ENCODE results near the gene GLUD1.
"Not testable (repeated sequence)": the region's sequence is repeated elsewhere in the genome, so short reads cannot be mapped to it uniquely, and the experiment has no call there.

The GLUD1 gene

DNA sequence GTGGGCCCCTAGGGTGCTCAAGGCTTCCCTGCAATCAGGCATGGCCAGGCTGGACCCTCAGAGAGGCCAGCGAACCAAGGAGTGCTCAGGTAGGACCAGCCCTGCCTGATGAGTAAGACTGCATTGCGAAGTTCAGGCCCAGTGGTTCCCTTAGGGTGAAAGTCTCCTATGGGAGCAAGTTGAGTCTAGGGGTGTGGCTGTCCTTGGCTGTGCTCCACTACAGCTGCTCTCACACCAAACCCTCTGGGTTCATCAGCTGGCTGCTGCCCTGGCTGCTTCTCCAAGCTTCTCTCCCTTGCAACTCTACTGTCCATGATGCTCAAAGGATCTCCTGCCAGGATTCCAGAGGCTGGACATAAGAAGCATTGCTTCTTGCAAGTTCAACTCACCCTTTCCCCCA, 55.9 kb downstream of the GLUD1 start:
- DNase-seq, result no peak

- no peak for DNase-seq
Measured at GRCh38 chr10:87038286-87038717, 56.3 kb downstream of the GLUD1 start.

DNA sequence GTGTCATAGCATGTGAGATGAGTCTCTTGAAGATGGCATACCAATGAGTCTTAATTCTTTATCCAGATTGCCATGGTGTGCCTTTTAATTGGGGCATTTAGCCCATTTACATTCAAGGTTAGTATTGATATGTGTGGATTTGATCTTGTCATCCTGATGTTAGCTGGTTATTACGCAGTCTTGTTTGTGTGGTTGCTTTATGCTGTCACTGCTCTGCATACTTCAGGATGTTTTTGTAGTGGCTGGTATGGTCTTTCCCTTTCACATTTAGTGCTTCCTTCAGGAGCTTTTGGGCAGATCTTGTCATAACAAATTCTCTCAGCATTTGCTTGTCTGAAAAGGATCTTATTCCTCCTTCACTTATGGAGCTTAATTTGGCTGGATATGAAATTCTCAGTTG, 58.0 kb downstream of the GLUD1 start:
- DNase-seq, result no peak

GRCh38 chr10:87030912-87031635, 63.6 kb downstream of the GLUD1 start:
- no peak for DNase-seq

DNA sequence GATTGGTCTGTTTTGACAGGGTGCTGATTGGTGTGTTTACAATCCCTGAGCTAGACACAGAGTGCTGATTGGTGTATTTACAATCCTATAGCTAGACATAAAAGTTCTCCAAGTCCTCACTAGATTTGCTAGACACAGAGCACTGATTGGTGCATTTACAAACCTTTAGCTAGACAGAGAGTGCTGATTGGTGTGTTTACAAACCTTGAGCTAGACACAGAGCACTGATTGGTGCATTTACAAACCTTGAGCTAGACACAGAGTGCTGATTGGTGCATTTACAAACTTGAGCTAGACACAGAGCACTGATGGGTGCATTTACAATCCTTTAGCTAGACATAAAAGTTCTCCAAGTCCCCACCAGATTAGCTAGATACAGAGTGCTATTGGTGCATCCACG, 64.2 kb downstream of the GLUD1 start:
- DNase-seq, result not testable (repeated sequence)

GRCh38 chr10:87026747-87027508, 67.7 kb downstream of the GLUD1 start:
- not testable (repeated sequence) for DNase-seq

DNA sequence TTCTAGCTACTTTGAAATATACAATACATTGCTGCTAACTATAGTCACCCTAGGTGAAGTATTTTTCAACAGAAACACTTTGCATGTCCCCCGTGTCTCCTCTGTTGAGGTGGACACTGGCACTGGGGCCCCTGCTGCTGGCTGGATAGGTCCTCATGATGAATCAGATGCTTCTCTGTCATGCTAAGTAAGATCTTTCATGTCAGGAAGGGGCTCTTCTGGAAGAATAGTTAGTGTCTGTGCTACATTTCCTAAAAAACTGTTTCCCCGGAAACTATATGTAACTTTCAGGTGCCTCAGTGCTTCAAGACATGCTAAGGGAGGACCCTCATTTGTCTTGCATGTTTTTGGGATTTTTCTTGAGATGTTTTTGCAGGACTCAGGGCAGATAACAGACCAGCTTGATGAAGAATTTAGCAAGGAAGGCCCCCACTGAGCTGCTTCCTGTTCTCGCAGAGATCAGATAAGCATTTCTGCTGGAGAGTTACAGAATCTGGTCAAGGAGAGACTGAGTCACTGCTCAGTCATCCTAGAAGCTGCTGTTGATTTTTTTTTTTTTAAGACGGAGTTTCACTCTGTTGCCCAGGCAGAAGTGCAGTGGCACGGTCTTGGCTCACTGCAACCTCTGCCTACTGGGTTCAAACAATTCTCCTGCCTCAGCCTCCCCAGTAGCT, 69.2 kb downstream of the GLUD1 start:
- DNase-seq, result not testable (repeated sequence)

- not testable (repeated sequence) for DNase-seq
Measured at GRCh38 chr10:87020056-87020455, 74.6 kb downstream of the GLUD1 start, which contains the start of gene FAM25A. TSS of gene FAM25A (plus strand) at chr10:87020294. CDS start at chr10:87020325, 31 bp downstream.

GRCh38 chr10:87019504-87019903, 75.1 kb downstream of the GLUD1 start:
- DNase-seq, result not testable (repeated sequence)

GRCh38 chr10:87019066-87019465, 75.6 kb downstream of the GLUD1 start:
- DNase-seq, result not testable (repeated sequence)

GRCh38 chr10:87018127-87018526, 76.5 kb downstream of the GLUD1 start:
- not testable (repeated sequence) for DNase-seq

DNA sequence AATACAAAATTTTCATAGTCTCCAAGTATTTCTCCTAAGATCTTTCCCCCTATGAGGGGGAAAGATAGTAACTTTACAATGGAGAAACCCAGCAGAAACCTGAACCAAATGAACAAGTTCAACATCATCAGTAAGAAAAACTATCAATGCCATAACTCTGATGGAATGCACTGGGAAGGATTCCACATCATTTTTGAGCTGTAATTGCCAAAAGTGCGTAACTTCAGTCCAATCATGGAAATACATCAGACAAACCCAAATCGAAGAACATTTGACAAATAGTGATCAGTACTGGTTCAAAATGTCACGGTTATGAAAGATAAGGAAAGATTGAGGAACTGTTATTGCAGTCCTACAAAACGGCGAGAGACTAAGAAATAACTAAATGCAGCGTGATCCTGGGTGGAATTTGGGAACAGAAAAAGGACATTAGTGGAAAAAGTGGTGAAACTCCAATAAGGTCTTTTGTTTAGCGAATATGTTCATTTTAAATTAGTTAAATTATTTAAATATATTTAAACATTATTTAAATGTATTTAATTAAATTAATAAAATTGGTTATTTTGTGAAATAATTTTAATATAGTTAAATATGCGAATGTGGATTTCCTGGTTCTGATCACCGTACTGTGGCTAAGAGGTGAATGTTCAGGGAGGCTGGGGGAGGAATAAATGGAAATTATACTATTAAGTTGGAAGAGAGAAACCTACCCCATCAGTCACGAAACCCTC, 79.5 kb downstream of the GLUD1 start:
- DNase-seq, result not testable (repeated sequence)

- DNase-seq, result not testable (repeated sequence)
Measured at GRCh38 chr10:87013528-87013927, 81.1 kb downstream of the GLUD1 start.

DNA sequence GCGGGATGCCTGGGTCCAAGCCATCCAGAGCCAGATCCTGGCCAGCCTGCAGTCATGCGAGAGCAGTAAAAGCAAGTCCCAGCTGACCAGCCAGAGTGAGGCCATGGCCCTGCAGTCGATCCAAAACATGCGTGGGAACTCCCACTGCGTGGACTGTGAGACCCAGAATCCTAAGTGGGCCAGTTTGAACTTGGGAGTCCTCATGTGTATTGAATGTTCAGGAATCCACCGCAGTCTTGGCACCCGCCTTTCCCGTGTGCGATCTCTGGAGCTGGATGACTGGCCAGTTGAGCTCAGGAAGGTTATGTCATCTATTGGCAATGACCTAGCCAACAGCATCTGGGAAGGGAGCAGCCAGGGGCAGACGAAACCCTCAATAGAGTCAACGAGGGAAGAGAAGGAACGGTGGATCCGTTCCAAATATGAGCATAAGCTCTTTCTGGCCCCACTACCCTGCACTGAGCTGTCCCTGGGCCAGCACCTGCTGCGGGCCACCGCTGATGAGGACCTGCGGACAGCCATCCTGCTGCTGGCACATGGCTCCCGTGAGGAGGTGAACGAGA, 85.4 kb downstream of the GLUD1 start:
- not testable (repeated sequence) for DNase-seq

DNA sequence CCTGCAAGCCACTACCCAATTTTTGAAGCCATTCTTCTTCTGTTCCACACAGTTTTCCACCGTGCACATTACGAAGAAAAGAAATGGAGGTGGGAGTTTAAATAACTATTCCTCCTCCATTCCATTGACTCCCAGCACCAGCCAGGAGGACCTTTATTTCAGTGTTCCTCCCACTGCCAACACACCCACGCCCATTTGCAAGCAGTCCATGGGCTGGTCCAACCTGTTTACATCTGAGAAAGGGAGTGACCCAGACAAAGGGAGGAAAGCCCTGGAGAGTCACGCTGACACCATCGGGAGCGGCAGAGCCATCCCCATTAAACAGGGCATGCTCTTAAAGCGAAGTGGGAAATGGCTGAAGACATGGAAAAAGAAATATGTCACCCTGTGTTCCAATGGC, 86.3 kb downstream of the GLUD1 start:
- not testable (repeated sequence) for DNase-seq

GRCh38 chr10:87007674-87008073, 87.0 kb downstream of the GLUD1 start:
- DNase-seq, result not testable (repeated sequence)

DNA sequence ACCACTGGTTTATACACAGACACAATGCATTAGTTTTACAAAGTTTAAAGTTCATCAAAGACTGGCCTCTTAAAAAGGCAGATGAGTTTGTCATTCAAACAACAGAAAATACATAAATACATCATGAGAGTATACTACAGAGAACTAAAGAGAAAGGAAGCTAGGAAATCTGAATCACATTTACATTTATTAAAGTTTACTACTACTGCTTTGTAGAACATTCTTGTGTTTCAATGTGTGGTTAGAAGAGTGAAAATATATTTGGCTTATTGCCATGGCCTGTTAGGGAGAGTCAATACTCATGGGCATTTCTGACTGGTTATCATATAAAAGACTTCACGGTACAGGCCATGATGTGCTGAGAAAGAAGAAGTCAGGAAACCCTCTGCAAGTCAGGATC, 87.5 kb downstream of the GLUD1 start:
- not testable (repeated sequence) for DNase-seq

DNA sequence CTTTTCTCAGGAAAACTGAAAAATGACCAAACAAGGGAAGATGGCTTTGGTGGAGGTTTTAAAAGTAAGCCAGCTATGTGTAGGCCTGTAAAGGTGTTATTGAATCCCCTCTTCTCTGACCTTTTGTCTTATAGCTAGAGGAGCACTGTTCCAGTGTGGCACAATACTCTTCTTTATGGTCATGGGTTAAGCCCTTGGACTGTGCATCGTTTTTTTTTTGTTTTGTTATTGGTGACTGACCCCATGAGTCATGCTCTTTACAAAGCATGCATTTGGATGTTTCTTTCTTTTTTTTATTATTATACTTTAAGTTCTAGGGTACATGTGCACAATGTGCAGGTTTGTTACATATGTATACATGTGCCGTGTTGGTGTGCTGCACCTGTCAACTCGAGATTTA, 94.2 kb downstream of the GLUD1 start:
- DNase-seq, result no peak
